ENCODE data around the gene RGS1.

Gene RGS1

GRCh38 chr1:192576190-192577144, 894 bp downstream of the RGS1 start:
- no peak overlapping the region for H3K9ac ChIP-seq (ENCODE audit: low read depth, low read length)
- H3K27me3 ChIP-seq (ENCODE audit: insufficient read depth, low read length) = no peaks in the 10 kb centered on the region
- H3K27ac ChIP-seq (ENCODE audit: low read length) = no peak overlapping the region
- peaks cover 3% of the 10 kb centered on the region; the same call in 1 of the 2 replicates for H3K4me1 ChIP-seq (ENCODE audit: insufficient read depth, low read length)
- H3K36me3 ChIP-seq (ENCODE audit: insufficient read depth, low read depth, low read length) = no peaks in the 10 kb centered on the region
- no peak overlapping the region for H3K4me3 ChIP-seq (ENCODE audit: low read length)
- H3K9me3 ChIP-seq (ENCODE audit: insufficient read depth, low read depth, low read length) = no peaks in the 10 kb centered on the region

- H3K9me3 ChIP-seq (ENCODE audit: insufficient read depth, low read depth, low read length) = no peaks in the 10 kb centered on the region
- peaks cover 3% of the 10 kb centered on the region; the same call in 1 of the 2 replicates for H3K4me1 ChIP-seq (ENCODE audit: insufficient read depth, low read length)
- no peak overlapping the region for H3K27ac ChIP-seq (ENCODE audit: low read length)
- H3K4me3 ChIP-seq (ENCODE audit: low read length) = no peak overlapping the region
- H3K36me3 ChIP-seq (ENCODE audit: insufficient read depth, low read depth, low read length) = no peaks in the 10 kb centered on the region
- H3K9ac ChIP-seq (ENCODE audit: low read depth, low read length) = no peak overlapping the region
- no peaks in the 10 kb centered on the region for H3K27me3 ChIP-seq (ENCODE audit: insufficient read depth, low read length)
Observed at GRCh38 chr1:192577145-192578140, 1.9 kb downstream of the RGS1 start.

GRCh38 chr1:192578144-192578909, 2.8 kb downstream of the RGS1 start:
- H3K4me1 ChIP-seq (ENCODE audit: insufficient read depth, low read length) = peaks cover 3% of the 10 kb centered on the region; the same call in 1 of the 2 replicates
- H3K27ac ChIP-seq (ENCODE audit: low read length) = no peak overlapping the region
- H3K9ac ChIP-seq (ENCODE audit: low read depth, low read length) = no peak overlapping the region
- H3K27me3 ChIP-seq (ENCODE audit: insufficient read depth, low read length) = no peaks in the 10 kb centered on the region
- H3K36me3 ChIP-seq (ENCODE audit: insufficient read depth, low read depth, low read length) = no peaks in the 10 kb centered on the region
- no peaks in the 10 kb centered on the region for H3K9me3 ChIP-seq (ENCODE audit: insufficient read depth, low read depth, low read length)
- no peak overlapping the region for H3K4me3 ChIP-seq (ENCODE audit: low read length)

- H3K9ac ChIP-seq (ENCODE audit: low read depth, low read length) = no peak overlapping the region
- H3K9me3 ChIP-seq (ENCODE audit: insufficient read depth, low read depth, low read length) = no peaks in the 10 kb centered on the region
- H3K36me3 ChIP-seq (ENCODE audit: insufficient read depth, low read depth, low read length) = no peaks in the 10 kb centered on the region
- H3K27me3 ChIP-seq (ENCODE audit: insufficient read depth, low read length) = no peaks in the 10 kb centered on the region
- H3K4me1 ChIP-seq (ENCODE audit: insufficient read depth, low read length) = peaks cover 3% of the 10 kb centered on the region; the same call in 1 of the 2 replicates
- H3K4me3 ChIP-seq (ENCODE audit: low read length) = no peak overlapping the region
- no peak overlapping the region for H3K27ac ChIP-seq (ENCODE audit: low read length)
Observed at GRCh38 chr1:192579010-192579738, 3.6 kb downstream of the RGS1 start.

GRCh38 chr1:192580351-192580962, 4.9 kb downstream of the RGS1 start:
- Histone ChIP-seq H3K4me3 (ENCODE audit: low read length) (no peak overlapping the region), H3K27ac (ENCODE audit: low read length) (no peak overlapping the region), H3K27me3 (ENCODE audit: insufficient read depth, low read length) (no peaks in the 10 kb centered on the region), H3K4me1 (ENCODE audit: insufficient read depth, low read length) (peaks cover 3% of the 10 kb centered on the region; the same call in 1 of the 2 replicates), H3K9me3 (ENCODE audit: insufficient read depth, low read depth, low read length) (no peaks in the 10 kb centered on the region), H3K9ac (ENCODE audit: low read depth, low read length) (no peak overlapping the region), H3K36me3 (ENCODE audit: insufficient read depth, low read depth, low read length) (no peaks in the 10 kb centered on the region)

- Histone ChIP-seq H3K36me3 (ENCODE audit: insufficient read depth, low read depth, low read length) (no peaks in the 10 kb centered on the region), H3K27me3 (ENCODE audit: insufficient read depth, low read length) (no peaks in the 10 kb centered on the region), H3K9me3 (ENCODE audit: insufficient read depth, low read depth, low read length) (no peaks in the 10 kb centered on the region), H3K4me3 (ENCODE audit: low read length) (no peak overlapping the region), H3K4me1 (ENCODE audit: insufficient read depth, low read length) (peaks cover 3% of the 10 kb centered on the region; the same call in 1 of the 2 replicates), H3K9ac (ENCODE audit: low read depth, low read length) (no peak overlapping the region), H3K27ac (ENCODE audit: low read length) (no peak overlapping the region)
Observed at GRCh38 chr1:192581131-192581927, 5.8 kb downstream of the RGS1 start.

- H3K27ac ChIP-seq (ENCODE audit: low read length) = no peak overlapping the region
- no peak overlapping the region for H3K9ac ChIP-seq (ENCODE audit: low read depth, low read length)
- H3K27me3 ChIP-seq (ENCODE audit: insufficient read depth, low read length) = no peaks in the 10 kb centered on the region
Observed at GRCh38 chr1:192584866-192585265, 9.3 kb downstream of the RGS1 start.

GRCh38 chr1:192587386-192588266, 12.1 kb downstream of the RGS1 start:
- no peak overlapping the region for H3K9ac ChIP-seq (ENCODE audit: low read depth, low read length)
- H3K9me3 ChIP-seq (ENCODE audit: insufficient read depth, low read depth, low read length) = no peaks in the 10 kb centered on the region
- no peak overlapping the region for H3K4me3 ChIP-seq (ENCODE audit: low read length)
- no peaks in the 10 kb centered on the region for H3K27me3 ChIP-seq (ENCODE audit: insufficient read depth, low read length)
- H3K36me3 ChIP-seq (ENCODE audit: insufficient read depth, low read depth, low read length) = no peaks in the 10 kb centered on the region
- no peaks in the 10 kb centered on the region for H3K4me1 ChIP-seq (ENCODE audit: insufficient read depth, low read length)
- no peak overlapping the region for H3K27ac ChIP-seq (ENCODE audit: low read length)

More at GRCh38 chr1:192584866-192585265, 9.3 kb downstream of the RGS1 start:
- H3K9me3 ChIP-seq (ENCODE audit: insufficient read depth, low read depth, low read length) = no peaks in the 10 kb centered on the region
- H3K4me3 ChIP-seq (ENCODE audit: low read length) = no peak overlapping the region
- no peaks in the 10 kb centered on the region for H3K4me1 ChIP-seq (ENCODE audit: insufficient read depth, low read length)
- no peaks in the 10 kb centered on the region for H3K36me3 ChIP-seq (ENCODE audit: insufficient read depth, low read depth, low read length)

- Histone ChIP-seq H3K4me1 (ENCODE audit: insufficient read depth, low read length) (no peaks in the 10 kb centered on the region), H3K27ac (ENCODE audit: low read length) (no peak overlapping the region), H3K27me3 (ENCODE audit: insufficient read depth, low read length) (no peaks in the 10 kb centered on the region), H3K9me3 (ENCODE audit: insufficient read depth, low read depth, low read length) (no peaks in the 10 kb centered on the region), H3K9ac (ENCODE audit: low read depth, low read length) (no peak overlapping the region), H3K36me3 (ENCODE audit: insufficient read depth, low read depth, low read length) (no peaks in the 10 kb centered on the region), H3K4me3 (ENCODE audit: low read length) (no peak overlapping the region)
Observed at GRCh38 chr1:192588546-192588945, 13.0 kb downstream of the RGS1 start.
